Measurements from ENCODE around the gene GPRIN1.

DNA sequence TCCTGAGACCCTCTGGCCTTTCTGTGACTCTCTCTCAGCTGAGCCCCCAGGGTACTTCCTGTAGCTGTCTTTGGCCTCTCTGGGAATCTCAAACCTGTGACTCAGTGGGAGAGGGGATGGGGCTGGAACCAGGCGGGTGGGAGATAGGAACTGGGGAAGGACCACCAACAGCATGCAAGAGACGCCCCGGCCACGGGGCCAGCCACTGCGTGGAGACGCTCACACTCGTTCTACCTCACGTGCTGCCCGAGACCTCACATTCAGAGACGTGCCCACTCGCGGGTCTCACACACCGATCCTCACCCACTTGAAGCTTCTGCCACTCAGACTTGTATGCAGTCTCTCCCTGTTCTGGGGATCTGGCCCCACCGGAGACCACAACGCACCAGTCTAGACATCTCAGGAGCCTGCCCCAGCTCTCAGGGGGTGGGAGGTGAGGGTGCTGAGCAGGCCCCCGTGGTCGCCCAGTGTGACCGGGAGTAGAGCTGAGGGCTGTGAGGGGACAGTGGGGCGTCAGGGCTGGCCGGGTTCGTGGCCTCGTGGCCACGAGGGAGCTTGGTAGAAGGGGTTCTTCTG, 13.8 kb downstream of the GPRIN1 start:
- TF ChIP-seq, protein P1, sequence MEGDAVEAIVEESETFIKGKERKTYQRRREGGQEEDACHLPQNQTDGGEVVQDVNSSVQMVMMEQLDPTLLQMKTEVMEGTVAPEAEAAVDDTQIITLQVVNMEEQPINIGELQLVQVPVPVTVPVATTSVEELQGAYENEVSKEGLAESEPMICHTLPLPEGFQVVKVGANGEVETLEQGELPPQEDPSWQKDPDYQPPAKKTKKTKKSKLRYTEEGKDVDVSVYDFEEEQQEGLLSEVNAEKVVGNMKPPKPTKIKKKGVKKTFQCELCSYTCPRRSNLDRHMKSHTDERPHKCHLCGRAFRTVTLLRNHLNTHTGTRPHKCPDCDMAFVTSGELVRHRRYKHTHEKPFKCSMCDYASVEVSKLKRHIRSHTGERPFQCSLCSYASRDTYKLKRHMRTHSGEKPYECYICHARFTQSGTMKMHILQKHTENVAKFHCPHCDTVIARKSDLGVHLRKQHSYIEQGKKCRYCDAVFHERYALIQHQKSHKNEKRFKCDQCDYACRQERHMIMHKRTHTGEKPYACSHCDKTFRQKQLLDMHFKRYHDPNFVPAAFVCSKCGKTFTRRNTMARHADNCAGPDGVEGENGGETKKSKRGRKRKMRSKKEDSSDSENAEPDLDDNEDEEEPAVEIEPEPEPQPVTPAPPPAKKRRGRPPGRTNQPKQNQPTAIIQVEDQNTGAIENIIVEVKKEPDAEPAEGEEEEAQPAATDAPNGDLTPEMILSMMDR (IDR thresholded peaks at IDR 0.05): no peak
- no peak for TF ChIP-seq POLR2A (IDR thresholded peaks at IDR 0.05)
